Measurements from ENCODE around the gene ASXL1. TPM values are rescaled to one million over a fixed set of nuclear protein-coding genes. Genes with fewer than 3 reads are reported as not detected.

ASXL1 gene
- total and polyA plus RNA-seq, 9 of the 15 experiments (the other 6 are each of a cell fraction or from before 2014, with no cell fraction given), result 6.5 to 65.3 (median 32.3) TPM

DNA sequence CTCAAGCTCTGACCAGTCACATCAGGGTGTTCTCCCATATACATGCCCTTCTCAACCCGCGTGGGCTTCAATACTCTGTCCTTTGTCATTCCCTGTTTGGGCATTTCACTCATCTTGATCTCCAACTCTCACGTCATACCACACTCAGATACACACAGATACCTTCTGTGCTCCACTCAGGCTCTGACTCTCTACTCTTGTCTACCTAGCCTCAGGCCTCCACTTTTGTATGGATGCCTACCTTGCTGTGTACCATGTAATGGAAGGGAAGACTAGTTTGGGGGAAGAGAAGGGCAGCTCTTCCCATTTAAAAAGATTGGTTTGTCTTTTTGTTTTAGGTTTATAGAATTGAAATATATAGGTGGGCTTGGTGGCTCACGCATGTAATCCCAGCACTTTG, 48.6 kb downstream of the ASXL1 start:
- no peak for ATAC-seq
- 93% methylated on average over 4 of the region's 4 CpGs for WGBS (ENCODE audit: insufficient coverage, low coverage, missing lambda C conversion rate)
- peaks cover 18% of the 10 kb centered on the region; the same call in 2 of the 3 replicates for H3K36me3 ChIP-seq (ENCODE audit: control insufficient read depth, insufficient read depth, low read length)
- TF ChIP-seq NFYB (IDR thresholded peaks at IDR 0.05; ENCODE audit: extremely low read depth, insufficient read length), result no peak
- TF ChIP-seq, protein P1, sequence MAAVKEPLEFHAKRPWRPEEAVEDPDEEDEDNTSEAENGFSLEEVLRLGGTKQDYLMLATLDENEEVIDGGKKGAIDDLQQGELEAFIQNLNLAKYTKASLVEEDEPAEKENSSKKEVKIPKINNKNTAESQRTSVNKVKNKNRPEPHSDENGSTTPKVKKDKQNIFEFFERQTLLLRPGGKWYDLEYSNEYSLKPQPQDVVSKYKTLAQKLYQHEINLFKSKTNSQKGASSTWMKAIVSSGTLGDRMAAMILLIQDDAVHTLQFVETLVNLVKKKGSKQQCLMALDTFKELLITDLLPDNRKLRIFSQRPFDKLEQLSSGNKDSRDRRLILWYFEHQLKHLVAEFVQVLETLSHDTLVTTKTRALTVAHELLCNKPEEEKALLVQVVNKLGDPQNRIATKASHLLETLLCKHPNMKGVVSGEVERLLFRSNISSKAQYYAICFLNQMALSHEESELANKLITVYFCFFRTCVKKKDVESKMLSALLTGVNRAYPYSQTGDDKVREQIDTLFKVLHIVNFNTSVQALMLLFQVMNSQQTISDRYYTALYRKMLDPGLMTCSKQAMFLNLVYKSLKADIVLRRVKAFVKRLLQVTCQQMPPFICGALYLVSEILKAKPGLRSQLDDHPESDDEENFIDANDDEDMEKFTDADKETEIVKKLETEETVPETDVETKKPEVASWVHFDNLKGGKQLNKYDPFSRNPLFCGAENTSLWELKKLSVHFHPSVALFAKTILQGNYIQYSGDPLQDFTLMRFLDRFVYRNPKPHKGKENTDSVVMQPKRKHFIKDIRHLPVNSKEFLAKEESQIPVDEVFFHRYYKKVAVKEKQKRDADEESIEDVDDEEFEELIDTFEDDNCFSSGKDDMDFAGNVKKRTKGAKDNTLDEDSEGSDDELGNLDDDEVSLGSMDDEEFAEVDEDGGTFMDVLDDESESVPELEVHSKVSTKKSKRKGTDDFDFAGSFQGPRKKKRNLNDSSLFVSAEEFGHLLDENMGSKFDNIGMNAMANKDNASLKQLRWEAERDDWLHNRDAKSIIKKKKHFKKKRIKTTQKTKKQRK (IDR thresholded peaks at IDR 0.05; ENCODE audit: borderline replicate concordance, low read depth, low read length), result no peak
- no peak for TF ChIP-seq TAF7 (tag; IDR thresholded peaks at IDR 0.05)
- no peak for TF ChIP-seq E2F3 (CRISPR knock-in tag; IDR thresholded peaks at IDR 0.05)
- no peak for TF ChIP-seq ZNF239 (CRISPR knock-in tag; IDR thresholded peaks at IDR 0.05)
- TF ChIP-seq, protein P2, sequence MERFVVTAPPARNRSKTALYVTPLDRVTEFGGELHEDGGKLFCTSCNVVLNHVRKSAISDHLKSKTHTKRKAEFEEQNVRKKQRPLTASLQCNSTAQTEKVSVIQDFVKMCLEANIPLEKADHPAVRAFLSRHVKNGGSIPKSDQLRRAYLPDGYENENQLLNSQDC (CRISPR knock-in tag; IDR thresholded peaks at IDR 0.05), result no peak
- no peak for TF ChIP-seq ADNP (tag; IDR thresholded peaks at IDR 0.05)
- no peak for TF ChIP-seq ARHGAP35 (IDR thresholded peaks at IDR 0.05; ENCODE audit: partially characterized antibody)
- no peak for TF ChIP-seq AFF4 (CRISPR knock-in tag; IDR thresholded peaks at IDR 0.05)
- no peak for TF ChIP-seq SMC3 (conservative IDR thresholded peaks at IDR 0.05; ENCODE audit: insufficient read depth, low read depth, low read length)
- no peak for TF ChIP-seq CSDE1 (IDR thresholded peaks at IDR 0.05)
- no peak for TF ChIP-seq SRSF7 (optimal IDR thresholded peaks at IDR 0.05; ENCODE audit: low read depth, low read length)
- TF ChIP-seq ZNF408 (CRISPR knock-in tag; IDR thresholded peaks at IDR 0.05; ENCODE audit: low read depth), result no peak
- no peak for TF ChIP-seq ELF1 (tag; IDR thresholded peaks at IDR 0.05)
- no peak for TF ChIP-seq DPF2 (IDR thresholded peaks at IDR 0.05)
- no peak for TF ChIP-seq GATAD2B (IDR thresholded peaks at IDR 0.05; ENCODE audit: borderline replicate concordance)
- TF ChIP-seq ZNF778 (CRISPR knock-in tag; IDR thresholded peaks at IDR 0.05), result no peak
- TF ChIP-seq SRSF1 (IDR thresholded peaks at IDR 0.05; ENCODE audit: low read depth, low read length), result no peak

More for the DNA sequence above, 48.6 kb downstream of the ASXL1 start:
- intact Hi-C loops (cut with micrococcal nuclease) (no loop called here), in situ Hi-C loops (cut with MboI) (no loop called here)
- Histone ChIP-seq H3K9me1 (ENCODE audit: control insufficient read depth, insufficient read depth, low read length) (no peaks in the 10 kb centered on the region), H3K4me1 (replicated peaks in 1 of 2; ENCODE audit: control insufficient read depth in 2 of 2, insufficient read depth in 2 of 2, low read length in 2 of 2) (peaks cover 5 to 11% of the 10 kb centered on the region in 2 experiments), H4K20me1 (replicated peaks; ENCODE audit: control insufficient read depth, insufficient read depth, low read length) (no peaks in the 10 kb centered on the region), H2AFZ (ENCODE audit: low read depth, low read length) (no peak overlapping the region), H3K27me3 (ENCODE audit: control insufficient read depth in 2 of 2, insufficient read depth in 2 of 2, low read length in 2 of 2) (no peaks in the 10 kb centered on the region), H3K9ac (ENCODE audit: insufficient read depth in 1 of 2, low read depth in 2 of 2, low read length in 2 of 2) (no peak overlapping the region), H3K4me2 (ENCODE audit: insufficient read depth, low read length) (no peak overlapping the region), H3K27ac (ENCODE audit: extremely low read depth, low read depth, low read length) (no peak overlapping the region), H3K9me3 (replicated peaks; ENCODE audit: control insufficient read depth, insufficient read depth, low read depth, low read length) (no peaks in the 10 kb centered on the region), H3K79me2 (ENCODE audit: control insufficient read depth, insufficient read depth, low read length) (peaks cover 62% of the 10 kb centered on the region), H3K4me3 (no peak overlapping the region)
- POLR2A ChIA-PET, result interaction anchor here (0.6 to 0.8 kb wide), 3 partner anchors 49 to 423 kb away, joined by 3 to 4 read pairs (median 3); partner anchors contain the start of gene ASXL1
- no TSS peak for BruUV-seq (replicated peaks)
- DNase-seq (ENCODE audit: extremely low read depth in 1 of 4, low spot score in 3 of 4) (no peak), FAIRE-seq (no peak)
- CTCF ChIA-PET (ENCODE audit: low intra/inter-chr PET ratio), result no interaction called here
